Calu3 (cell line): Measurements from ENCODE around the gene SMIM22. TPM values are rescaled to one million over a fixed set of nuclear protein-coding genes. Genes with fewer than 3 reads are reported as not detected.

Experiments
- BruUV-seq: library from RNA; stranded (reverse); fragments of 400-500 nt; replicated peaks from 2 replicates; lab custom pipeline; 2021; lab: Mats Ljungman, UMichigan
- CTCF ChIA-PET: fragments of 300-600 bp; sonication (Branson Sonifier 250); formaldehyde crosslinking; loops from one replicate; lab custom pipeline; 2022; ENCODE audit warnings: antibody characterized with exemption; lab: Charles Lee
- DNase-seq: peaks from one replicate; pipeline ENCODE4 v3.0.0; 2022
- H3K27ac Mint-ChIP-seq: one replicate; pipeline ENCODE4 v1.8.0; 2022; ENCODE audit warnings: mixed read lengths; ENCODE audit not compliant: unreplicated experiment
- H3K27me3 Mint-ChIP-seq: one replicate; pipeline ENCODE4 v1.8.0; 2022; ENCODE audit warnings: mixed read lengths; ENCODE audit not compliant: unreplicated experiment
- H3K36me3 Mint-ChIP-seq: one replicate; pipeline ENCODE4 v1.8.0; 2022; ENCODE audit warnings: mild to moderate bottlenecking, moderate library complexity, mixed read lengths; ENCODE audit not compliant: insufficient read depth, unreplicated experiment
- H3K4me1 Mint-ChIP-seq: one replicate; pipeline ENCODE4 v1.8.0; 2022; ENCODE audit warnings: mild to moderate bottlenecking, low read depth, mixed read lengths; ENCODE audit not compliant: unreplicated experiment
- H3K4me3 Mint-ChIP-seq: one replicate; pipeline ENCODE4 v1.8.0; 2022; ENCODE audit warnings: mild to moderate bottlenecking, low read depth, moderate library complexity, mixed read lengths; ENCODE audit not compliant: unreplicated experiment
- H3K9me3 Mint-ChIP-seq: one replicate; pipeline ENCODE4 v1.8.0; 2022; ENCODE audit warnings: low read depth, mixed read lengths; ENCODE audit not compliant: unreplicated experiment
- intact Hi-C: fragments of 100-400 bp; cut with micrococcal nuclease; formaldehyde crosslinking; loops from one replicate; pipeline ENCODE4 v1.10.0; 2022; ENCODE audit not compliant: unreplicated experiment
- total RNA-seq: library from RNA; stranded (reverse); gene quantifications from 2 replicates; pipeline ENCODE4 v1.2.3, GENCODE V29; 2022
- TF ChIP-seq, protein P1 (sequence below): fragments of 200-600 bp; IDR thresholded peaks from one replicate; pipeline ENCODE4 v1.8.0; 2022; ENCODE audit warnings: antibody characterized with exemption; ENCODE audit not compliant: unreplicated experiment

SMIM22 gene
- total RNA-seq, 1 experiment from 2014 or later = 208 TPM

DNA sequence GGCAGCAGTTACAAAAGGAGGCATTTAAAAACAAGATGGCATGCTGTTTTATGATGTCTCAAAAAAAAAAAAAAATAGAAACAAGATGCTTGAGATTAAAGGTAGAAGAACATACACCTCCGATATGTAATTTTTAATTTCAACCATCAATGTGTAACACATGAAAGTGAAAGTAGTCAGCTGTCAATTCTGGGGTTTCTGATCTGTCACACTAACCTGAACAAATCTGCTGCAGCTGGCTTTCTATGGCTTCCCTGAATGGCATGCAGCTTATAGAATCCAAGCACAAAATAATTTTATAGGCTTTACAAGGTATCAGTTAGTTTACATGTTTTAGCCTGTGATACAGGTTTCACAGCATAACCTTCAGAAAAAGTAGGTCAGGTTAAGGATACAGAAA is 38.4 kb downstream of the SMIM22 start:
- intact Hi-C loops = no loop called here
- H3K4me1 Mint-ChIP-seq = no peaks in the 10 kb centered on the region
- DNase-seq = no peak
- no peaks in the 10 kb centered on the region for H3K9me3 Mint-ChIP-seq
- CTCF ChIA-PET = no interaction called here
- TF ChIP-seq, protein P1, sequence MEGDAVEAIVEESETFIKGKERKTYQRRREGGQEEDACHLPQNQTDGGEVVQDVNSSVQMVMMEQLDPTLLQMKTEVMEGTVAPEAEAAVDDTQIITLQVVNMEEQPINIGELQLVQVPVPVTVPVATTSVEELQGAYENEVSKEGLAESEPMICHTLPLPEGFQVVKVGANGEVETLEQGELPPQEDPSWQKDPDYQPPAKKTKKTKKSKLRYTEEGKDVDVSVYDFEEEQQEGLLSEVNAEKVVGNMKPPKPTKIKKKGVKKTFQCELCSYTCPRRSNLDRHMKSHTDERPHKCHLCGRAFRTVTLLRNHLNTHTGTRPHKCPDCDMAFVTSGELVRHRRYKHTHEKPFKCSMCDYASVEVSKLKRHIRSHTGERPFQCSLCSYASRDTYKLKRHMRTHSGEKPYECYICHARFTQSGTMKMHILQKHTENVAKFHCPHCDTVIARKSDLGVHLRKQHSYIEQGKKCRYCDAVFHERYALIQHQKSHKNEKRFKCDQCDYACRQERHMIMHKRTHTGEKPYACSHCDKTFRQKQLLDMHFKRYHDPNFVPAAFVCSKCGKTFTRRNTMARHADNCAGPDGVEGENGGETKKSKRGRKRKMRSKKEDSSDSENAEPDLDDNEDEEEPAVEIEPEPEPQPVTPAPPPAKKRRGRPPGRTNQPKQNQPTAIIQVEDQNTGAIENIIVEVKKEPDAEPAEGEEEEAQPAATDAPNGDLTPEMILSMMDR = no peak
- no peak overlapping the region for H3K27ac Mint-ChIP-seq
- H3K36me3 Mint-ChIP-seq = peaks cover 48% of the 10 kb centered on the region
- H3K4me3 Mint-ChIP-seq = no peak overlapping the region
- H3K27me3 Mint-ChIP-seq = no peaks in the 10 kb centered on the region
- no TSS peak for BruUV-seq

DNA sequence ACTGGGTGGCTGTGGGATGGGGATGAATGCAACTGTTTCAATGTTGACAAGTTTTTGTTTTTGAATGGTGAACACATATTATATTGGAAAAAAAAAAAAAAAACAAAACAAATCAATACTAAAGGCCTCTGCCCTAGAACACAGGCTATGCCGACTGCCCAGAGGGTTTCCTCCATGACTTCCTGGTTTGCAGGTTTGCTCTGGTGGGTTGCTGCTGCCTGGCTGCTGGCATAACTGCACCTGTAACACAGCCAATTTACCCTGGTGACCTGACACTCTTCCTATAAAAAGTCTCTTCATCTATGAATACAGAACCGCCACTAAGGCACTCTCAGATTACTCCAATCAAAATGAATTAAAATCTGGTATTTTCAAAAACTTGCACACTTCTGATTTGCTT is 41.6 kb downstream of the SMIM22 start:
- CTCF ChIA-PET = no interaction called here
- Mint-ChIP-seq H3K27me3 (no peaks in the 10 kb centered on the region), H3K4me3 (no peak overlapping the region), H3K27ac (no peak overlapping the region), H3K9me3 (no peaks in the 10 kb centered on the region), H3K4me1 (no peaks in the 10 kb centered on the region), H3K36me3 (peaks cover 54% of the 10 kb centered on the region)
- DNase-seq = no peak
- intact Hi-C loops = no loop called here
- TF ChIP-seq, protein P1 = no peak
- no TSS peak for BruUV-seq

DNA sequence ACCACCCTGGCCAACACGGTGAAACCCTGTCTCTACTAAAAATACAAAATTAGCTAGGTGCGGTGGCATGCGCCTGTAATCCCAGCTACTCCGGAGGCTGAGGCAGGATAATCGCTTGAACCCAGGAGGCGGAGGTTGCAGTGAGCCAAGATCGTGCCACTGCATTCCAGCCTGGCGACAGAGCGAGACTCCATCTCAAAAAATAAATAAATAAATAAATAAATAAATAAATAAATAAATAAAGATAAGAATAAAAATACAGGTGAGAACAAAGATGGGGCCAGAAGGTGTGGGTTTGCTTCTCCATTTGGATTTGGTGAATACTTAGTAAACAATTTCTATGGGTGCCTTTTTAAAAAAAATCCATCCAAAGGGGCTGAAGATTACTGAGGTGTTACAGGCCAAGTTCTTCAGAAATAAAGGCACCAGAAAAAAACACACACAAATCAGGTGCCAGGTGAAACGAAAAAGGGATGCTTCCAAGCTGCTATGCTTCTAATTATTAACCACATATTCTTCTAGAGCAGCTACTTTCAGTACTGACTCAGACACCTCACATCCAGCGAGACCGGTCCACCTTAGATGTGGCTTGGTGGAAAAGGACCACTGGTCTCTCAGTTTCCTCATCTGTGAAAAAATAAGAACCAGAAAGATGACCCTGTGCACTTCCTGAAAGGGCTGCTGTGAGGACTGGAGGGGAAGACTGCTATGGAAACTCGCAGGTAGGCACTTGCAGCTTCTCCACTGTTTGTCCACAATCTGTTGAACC is 42.7 kb downstream of the SMIM22 start:
- no peaks in the 10 kb centered on the region for H3K27me3 Mint-ChIP-seq
- H3K36me3 Mint-ChIP-seq = peaks cover 60% of the 10 kb centered on the region
- CTCF ChIA-PET = no interaction called here
- no peak overlapping the region for H3K27ac Mint-ChIP-seq
- no peak for DNase-seq
- no TSS peak for BruUV-seq
- intact Hi-C loops = no loop called here
- no peaks in the 10 kb centered on the region for H3K4me1 Mint-ChIP-seq
- H3K9me3 Mint-ChIP-seq = no peaks in the 10 kb centered on the region
- TF ChIP-seq, protein P1 = no peak
- no peak overlapping the region for H3K4me3 Mint-ChIP-seq

DNA sequence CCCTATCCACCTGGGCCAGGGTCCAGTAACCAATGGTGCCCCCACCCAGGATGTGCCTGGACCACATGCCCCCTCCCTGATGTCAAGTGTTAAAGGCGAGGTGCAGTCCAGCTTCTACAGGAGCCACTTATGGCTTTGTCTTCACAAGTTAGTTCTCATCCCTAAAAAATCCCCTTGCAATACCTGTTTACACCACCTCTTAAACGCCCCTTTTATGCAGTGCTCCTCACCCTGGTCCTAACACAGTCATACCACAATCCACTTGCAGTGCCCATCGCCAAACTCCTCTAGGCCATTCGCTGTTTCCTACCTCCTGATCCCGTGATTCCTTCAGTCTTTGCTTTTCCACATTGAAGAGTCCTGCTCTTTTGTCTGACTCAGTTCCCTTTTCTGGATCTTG is 44.8 kb downstream of the SMIM22 start:
- peaks cover 76% of the 10 kb centered on the region for H3K36me3 Mint-ChIP-seq
- CTCF ChIA-PET = no interaction called here
- TF ChIP-seq, protein P1 = no peak
- no peak overlapping the region for H3K27ac Mint-ChIP-seq
- H3K4me3 Mint-ChIP-seq = no peak overlapping the region
- no peaks in the 10 kb centered on the region for H3K27me3 Mint-ChIP-seq
- H3K9me3 Mint-ChIP-seq = no peaks in the 10 kb centered on the region
- H3K4me1 Mint-ChIP-seq = no peaks in the 10 kb centered on the region
- BruUV-seq = no TSS peak
- no peak for DNase-seq
- intact Hi-C loops = no loop called here
